NT2/D1 (cell line): ENCODE measurements around the gene HAS3.
"Not testable (repeated sequence)": the region's sequence is repeated elsewhere in the genome, so short reads cannot be mapped to it uniquely, and the experiment has no call there.

ENCODE experiments used
- DNase-seq: peaks from one replicate; pipeline ENCODE4 v3.0.0-alpha.2; 2011; ENCODE audit warnings: low read depth, low spot score
- H3K27me3 ChIP-seq: 2 replicates; pipeline ENCODE4 v1.6.0; 2011; ENCODE audit warnings: mild to moderate bottlenecking; ENCODE audit not compliant: insufficient read length, insufficient read depth
- H3K36me3 ChIP-seq: 2 replicates; pipeline ENCODE4 v1.6.1; 2011; ENCODE audit warnings: mild to moderate bottlenecking, low read length, mixed read lengths; ENCODE audit not compliant: insufficient read depth, insufficient read length
- H3K4me1 ChIP-seq: 2 replicates; pipeline ENCODE4 v1.5.1; 2011; ENCODE audit not compliant: insufficient read depth, insufficient read length
- H3K4me3 ChIP-seq: 2 replicates; pipeline ENCODE4 v1.5.1; 2011; ENCODE audit warnings: low read depth; ENCODE audit not compliant: insufficient read length
- H3K9ac ChIP-seq: 2 replicates; pipeline ENCODE4 v1.6.0; 2011; ENCODE audit warnings: low read depth; ENCODE audit not compliant: insufficient read length
- H3K9me3 ChIP-seq: 2 replicates; pipeline ENCODE4 v1.5.1; 2011; ENCODE audit warnings: mild to moderate bottlenecking, low read length; ENCODE audit not compliant: insufficient read depth
- SUZ12 ChIP-seq: IDR thresholded peaks from 2 replicates; pipeline ENCODE4 v1.6.1; 2011; ENCODE audit not compliant: insufficient read length, insufficient read depth; ENCODE audit errors: extremely low read depth
- YY1 ChIP-seq: IDR thresholded peaks from 2 replicates; pipeline ENCODE4 v1.6.1; 2011; ENCODE audit not compliant: insufficient read length, insufficient read depth
- ZNF274 ChIP-seq: IDR thresholded peaks from 2 replicates; pipeline ENCODE4 v1.6.1; 2011; ENCODE audit warnings: mild to moderate bottlenecking, low read depth, low read length

Gene HAS3

GRCh38 chr16:69138608-69139007, 33.2 kb downstream of the HAS3 start:
- Histone ChIP-seq H3K9ac (no peak overlapping the region), H3K4me3 (no peak overlapping the region), H3K27me3 (no peaks in the 10 kb centered on the region), H3K36me3 (peaks cover 93% of the 10 kb centered on the region), H3K4me1 (no peaks in the 10 kb centered on the region), H3K9me3 (no peaks in the 10 kb centered on the region)
- DNase-seq = no peak
- no peak for TF ChIP-seq SUZ12
- TF ChIP-seq ZNF274 = no peak
- TF ChIP-seq YY1 = no peak

- not testable (repeated sequence) for H3K27me3 ChIP-seq, H3K4me3 ChIP-seq, H3K4me1 ChIP-seq, H3K9me3 ChIP-seq, H3K9ac ChIP-seq, DNase-seq
- peaks cover 93% of the 10 kb centered on the region for H3K36me3 ChIP-seq
These were observed 34.0 kb downstream of the HAS3 start for GRCh38 chr16:69139464-69139863.

- no peak for DNase-seq
- Histone ChIP-seq H3K27me3 (no peaks in the 10 kb centered on the region), H3K9me3 (no peaks in the 10 kb centered on the region), H3K4me3 (no peak overlapping the region), H3K4me1 (no peaks in the 10 kb centered on the region), H3K9ac (no peak overlapping the region), H3K36me3 (peaks cover 96% of the 10 kb centered on the region)
- no peak for TF ChIP-seq YY1
- TF ChIP-seq ZNF274 = no peak
- TF ChIP-seq SUZ12 = no peak
These were observed 35.6 kb downstream of the HAS3 start for GRCh38 chr16:69141014-69141413.

- no peaks in the 10 kb centered on the region for H3K27me3 ChIP-seq
- no peak overlapping the region for H3K4me3 ChIP-seq
- peaks cover 92% of the 10 kb centered on the region for H3K36me3 ChIP-seq
- no peak for DNase-seq
- TF ChIP-seq YY1 (no peak), ZNF274 (no peak), SUZ12 (no peak)
- no peak overlapping the region for H3K9ac ChIP-seq
- H3K9me3 ChIP-seq = no peaks in the 10 kb centered on the region
- H3K4me1 ChIP-seq = no peaks in the 10 kb centered on the region
These were observed 36.5 kb downstream of the HAS3 start for GRCh38 chr16:69141936-69142335.

GRCh38 chr16:69143116-69143515, 37.7 kb downstream of the HAS3 start:
- TF ChIP-seq SUZ12 (no peak), YY1 (no peak), ZNF274 (no peak)
- Histone ChIP-seq H3K4me3 (no peak overlapping the region), H3K9ac (no peak overlapping the region), H3K36me3 (peaks cover 85% of the 10 kb centered on the region), H3K9me3 (no peaks in the 10 kb centered on the region), H3K4me1 (no peaks in the 10 kb centered on the region), H3K27me3 (no peaks in the 10 kb centered on the region)
- DNase-seq = no peak

GRCh38 chr16:69145658-69146057, 40.2 kb downstream of the HAS3 start:
- Histone ChIP-seq H3K9me3 (no peaks in the 10 kb centered on the region), H3K4me3 (no peak overlapping the region), H3K9ac (no peak overlapping the region), H3K4me1 (no peaks in the 10 kb centered on the region), H3K27me3 (no peaks in the 10 kb centered on the region), H3K36me3 (peaks cover 82% of the 10 kb centered on the region)
- TF ChIP-seq YY1 (no peak), ZNF274 (no peak), SUZ12 (no peak)
- no peak for DNase-seq

- DNase-seq, H3K27me3 ChIP-seq, H3K4me1 ChIP-seq, H3K9ac ChIP-seq, H3K9me3 ChIP-seq, H3K4me3 ChIP-seq: not testable (repeated sequence)
- H3K36me3 ChIP-seq = peaks cover 76% of the 10 kb centered on the region
These were observed 44.2 kb downstream of the HAS3 start for GRCh38 chr16:69149621-69150020.

- DNase-seq = no peak
- Histone ChIP-seq H3K4me1 (no peaks in the 10 kb centered on the region), H3K9ac (peak overlapping the region; percentile 34), H3K36me3 (peaks cover 76% of the 10 kb centered on the region), H3K9me3 (no peaks in the 10 kb centered on the region), H3K27me3 (no peaks in the 10 kb centered on the region), H3K4me3 (no peak overlapping the region)
- TF ChIP-seq ZNF274 = no peak
- TF ChIP-seq SUZ12 = no peak
- TF ChIP-seq YY1 = no peak
These were observed 44.9 kb downstream of the HAS3 start for GRCh38 chr16:69150146-69150865.
